ENCODE results near the gene CAP2.

Gene CAP2

DNA sequence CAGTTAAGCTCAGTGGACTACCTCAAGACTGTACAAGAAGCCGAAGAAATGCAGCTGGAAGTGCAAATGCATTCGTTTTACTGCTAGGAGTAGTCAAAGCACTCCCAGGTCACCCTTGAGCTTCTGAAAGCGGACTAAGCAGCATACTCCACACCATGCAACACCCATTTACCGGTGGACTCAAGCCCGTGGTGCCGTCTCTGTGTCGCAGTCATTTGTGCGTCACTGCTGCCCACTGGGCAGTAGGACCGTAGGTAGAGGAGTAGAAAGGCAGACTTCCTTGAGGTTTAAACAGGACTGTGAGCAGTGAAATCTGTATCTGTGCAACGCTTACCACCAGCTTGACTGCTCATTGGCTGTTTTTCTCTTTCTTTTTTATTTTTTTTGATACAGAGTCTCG lies 117.7 kb downstream of the CAP2 start:
- TF ChIP-seq, protein P1, sequence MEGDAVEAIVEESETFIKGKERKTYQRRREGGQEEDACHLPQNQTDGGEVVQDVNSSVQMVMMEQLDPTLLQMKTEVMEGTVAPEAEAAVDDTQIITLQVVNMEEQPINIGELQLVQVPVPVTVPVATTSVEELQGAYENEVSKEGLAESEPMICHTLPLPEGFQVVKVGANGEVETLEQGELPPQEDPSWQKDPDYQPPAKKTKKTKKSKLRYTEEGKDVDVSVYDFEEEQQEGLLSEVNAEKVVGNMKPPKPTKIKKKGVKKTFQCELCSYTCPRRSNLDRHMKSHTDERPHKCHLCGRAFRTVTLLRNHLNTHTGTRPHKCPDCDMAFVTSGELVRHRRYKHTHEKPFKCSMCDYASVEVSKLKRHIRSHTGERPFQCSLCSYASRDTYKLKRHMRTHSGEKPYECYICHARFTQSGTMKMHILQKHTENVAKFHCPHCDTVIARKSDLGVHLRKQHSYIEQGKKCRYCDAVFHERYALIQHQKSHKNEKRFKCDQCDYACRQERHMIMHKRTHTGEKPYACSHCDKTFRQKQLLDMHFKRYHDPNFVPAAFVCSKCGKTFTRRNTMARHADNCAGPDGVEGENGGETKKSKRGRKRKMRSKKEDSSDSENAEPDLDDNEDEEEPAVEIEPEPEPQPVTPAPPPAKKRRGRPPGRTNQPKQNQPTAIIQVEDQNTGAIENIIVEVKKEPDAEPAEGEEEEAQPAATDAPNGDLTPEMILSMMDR (conservative IDR thresholded peaks at IDR 0.05), result no peak
- no peak for TF ChIP-seq ZFX (IDR thresholded peaks at IDR 0.05)
- H3K27ac ChIP-seq, result no peak overlapping the region

DNA sequence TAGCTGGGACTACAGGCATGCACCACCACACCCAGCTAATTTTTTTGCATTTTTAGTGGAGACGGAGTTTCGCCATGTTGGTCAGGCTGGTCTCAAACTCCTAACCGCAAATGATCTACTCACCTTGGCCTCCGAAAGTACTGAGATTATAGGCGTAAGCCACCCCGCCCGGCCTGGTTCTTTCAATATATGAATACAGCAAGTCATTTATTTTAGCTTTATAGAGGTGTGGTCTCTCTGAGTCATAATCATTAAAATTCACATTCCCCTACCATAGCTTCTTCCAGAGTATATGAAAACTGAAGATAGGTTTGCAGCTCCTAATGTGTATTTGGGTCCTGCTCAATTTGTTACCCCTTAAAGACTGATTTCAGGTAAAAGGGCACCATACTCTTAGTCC lies 118.2 kb downstream of the CAP2 start:
- TF ChIP-seq, protein P1 (conservative IDR thresholded peaks at IDR 0.05), result no peak
- no peak for TF ChIP-seq ZFX (IDR thresholded peaks at IDR 0.05)
- H3K27ac ChIP-seq, result no peak overlapping the region

DNA sequence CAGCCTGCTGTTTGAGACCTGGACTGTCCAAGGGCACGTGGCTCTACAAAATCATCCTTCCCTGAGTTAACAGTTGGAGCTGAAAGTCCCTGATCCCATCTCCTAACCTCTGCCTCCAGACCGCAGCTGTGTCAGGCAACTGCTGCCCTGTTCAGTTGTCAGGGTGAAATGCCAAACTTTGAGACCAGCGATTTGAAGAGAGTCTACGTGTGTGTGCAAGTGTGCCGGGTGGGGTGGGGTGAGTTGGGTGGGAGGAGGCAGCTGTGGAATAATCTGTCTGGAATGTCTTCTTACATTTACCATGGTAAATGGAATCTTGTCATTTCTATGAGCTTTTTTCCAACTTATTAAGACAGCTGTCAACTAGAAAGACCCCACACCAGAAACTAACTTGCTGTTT lies 125.7 kb downstream of the CAP2 start:
- no peak overlapping the region for H3K27ac ChIP-seq
- no peak for TF ChIP-seq ZFX (IDR thresholded peaks at IDR 0.05)
- TF ChIP-seq, protein P1 (conservative IDR thresholded peaks at IDR 0.05), result no peak

DNA sequence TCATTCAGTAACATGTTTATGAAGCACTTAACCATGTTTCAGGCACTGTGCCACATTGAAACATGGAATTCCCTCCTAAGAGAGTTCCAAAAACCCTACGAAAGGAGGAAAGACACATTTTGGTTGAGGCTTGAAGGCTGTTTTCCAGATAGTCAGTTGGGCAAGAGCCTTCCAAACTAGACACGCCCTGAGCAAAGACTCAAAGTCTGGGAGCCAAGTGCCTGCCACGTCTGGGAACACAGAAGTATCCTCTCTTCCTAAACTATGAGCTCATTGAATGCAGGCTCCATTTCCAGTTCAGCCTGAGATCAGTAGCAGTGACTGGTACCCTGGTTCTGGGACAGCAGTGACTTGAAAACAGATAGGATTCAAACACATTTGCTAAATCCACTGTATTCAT lies 132.2 kb downstream of the CAP2 start:
- TF ChIP-seq, protein P1 (conservative IDR thresholded peaks at IDR 0.05), result no peak
- no peak for TF ChIP-seq ZFX (IDR thresholded peaks at IDR 0.05)
- H3K27ac ChIP-seq, result no peak overlapping the region

DNA sequence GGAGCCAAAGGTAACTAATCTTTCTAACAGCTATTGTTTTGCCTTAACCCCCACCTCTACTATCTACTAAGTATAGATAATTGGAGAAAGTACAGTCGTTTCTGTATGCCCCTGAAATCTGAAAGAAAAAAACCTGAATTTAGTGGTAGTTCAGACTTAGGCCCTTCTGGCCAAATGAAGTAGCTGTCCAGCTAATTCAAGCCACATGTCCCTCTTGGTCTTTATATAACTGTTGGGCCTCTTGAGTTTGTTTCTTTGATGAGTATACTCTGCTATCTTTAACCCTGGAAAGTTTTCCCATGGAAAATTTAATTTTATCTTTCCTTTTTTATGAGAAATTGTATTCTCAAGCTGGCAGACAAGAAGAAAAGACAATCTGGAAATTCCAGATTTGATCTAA lies 133.7 kb downstream of the CAP2 start:
- TF ChIP-seq ZFX (IDR thresholded peaks at IDR 0.05), result no peak
- TF ChIP-seq, protein P1 (conservative IDR thresholded peaks at IDR 0.05), result no peak

DNA sequence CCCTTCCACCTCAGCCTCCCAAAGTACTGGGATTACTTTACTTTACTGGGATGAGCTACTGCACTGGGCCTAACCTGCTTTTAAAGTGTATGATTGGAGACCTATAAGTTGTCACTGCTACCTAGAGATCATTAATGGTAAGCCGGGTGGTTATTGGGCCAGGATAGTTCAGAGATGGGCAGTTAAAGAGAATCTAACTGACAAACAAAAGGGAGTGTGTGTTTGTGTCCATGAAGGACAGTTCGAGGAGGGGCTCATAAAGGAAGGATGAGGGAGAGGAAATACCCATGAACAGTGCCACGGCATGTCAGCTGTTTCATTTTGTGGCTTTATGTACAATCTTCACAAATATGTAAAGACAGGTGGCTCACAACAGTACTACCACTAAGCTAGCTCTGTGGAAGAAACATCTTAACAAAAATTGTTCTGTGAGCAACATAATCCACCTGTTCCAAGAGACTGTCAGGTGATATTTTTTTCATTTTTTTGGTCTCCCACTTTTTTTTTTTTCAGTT lies 137.0 kb downstream of the CAP2 start:
- TF ChIP-seq ZFX (IDR thresholded peaks at IDR 0.05), result no peak
- TF ChIP-seq, protein P1 (conservative IDR thresholded peaks at IDR 0.05), result no peak
- H3K27ac ChIP-seq, result no peak overlapping the region

More for the DNA sequence above, 133.7 kb downstream of the CAP2 start:
- H3K27ac ChIP-seq, result no peak overlapping the region

DNA sequence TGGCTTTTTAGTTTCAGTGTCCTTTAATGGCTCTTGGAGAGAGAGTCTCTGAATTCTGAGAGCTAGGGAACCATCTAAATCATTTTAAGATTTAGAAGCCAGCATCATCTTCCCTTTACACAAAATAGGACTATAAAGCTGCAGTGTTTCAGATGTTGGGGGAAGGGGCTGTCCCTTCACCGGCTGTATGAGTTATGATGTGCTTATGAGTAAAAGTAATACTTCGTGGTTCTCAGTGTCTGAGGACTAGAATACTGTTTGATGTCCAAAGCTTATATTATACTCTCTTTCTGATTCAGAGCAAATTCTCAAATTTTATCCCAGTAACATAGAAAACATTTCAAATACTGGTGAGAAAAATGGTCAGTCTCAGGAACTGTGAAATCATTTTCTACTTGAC lies 143.2 kb downstream of the CAP2 start:
- no peak for TF ChIP-seq ZFX (IDR thresholded peaks at IDR 0.05)
- TF ChIP-seq, protein P1 (conservative IDR thresholded peaks at IDR 0.05), result no peak

More for the DNA sequence above, 143.2 kb downstream of the CAP2 start:
- no peak overlapping the region for H3K27ac ChIP-seq
